Breast epithelium (tissue), 4 donors: ENCODE measurements around the gene ABHD6. TPM values are rescaled to one million over a fixed set of nuclear protein-coding genes. Genes with fewer than 3 reads are reported as not detected.
A peak's percentile ranks its signal among the peaks of the same experiment; 100 is the strongest.
"Not testable (repeated sequence)": the region's sequence is repeated elsewhere in the genome, so short reads cannot be mapped to it uniquely, and the experiment has no call there.

Experiments used
- DNase-seq, 2 donors: peaks; one replicate each; pipeline ENCODE4 v3.0.0-alpha.2; 2019; ENCODE audit warnings: low spot score in 2 of 2
- H3K27ac ChIP-seq, 2 donors: fragments of 200-600 bp; sonication (generic) in 1 of 2; one replicate each; pipeline ENCODE4 v1.5.1; 2016 to 2019; ENCODE audit warnings: mild to moderate bottlenecking in 1 of 2
- H3K27me3 ChIP-seq, 2 donors: fragments of 200-600 bp; sonication (generic) in 1 of 2; one replicate each; pipeline versions ENCODE4 v1.5.1 to v1.6.0; 2017 to 2019; ENCODE audit warnings: control low read depth in 1 of 2, mild to moderate bottlenecking in 1 of 2
- H3K36me3 ChIP-seq: fragments of 200-600 bp; one replicate; pipeline ENCODE4 v1.5.1; 2019
- H3K4me1 ChIP-seq, 2 donors: fragments of 200-600 bp; sonication (generic); one replicate each; pipeline ENCODE4 v1.5.1; 2016 to 2019; ENCODE audit warnings: control low read depth in 1 of 2
- H3K4me3 ChIP-seq, 3 donors: fragments of 200-600 bp; sonication (generic); 1 replicate in 2 of 3; 2 replicates in 1 of 3; pipeline ENCODE4 v1.5.1; 2016 to 2019; ENCODE audit warnings: mild to moderate bottlenecking in 3 of 3, moderate library complexity in 2 of 3
- H3K9me3 ChIP-seq, 2 donors: fragments of 200-600 bp; sonication (generic) in 1 of 2; one replicate each; pipeline ENCODE4 v1.5.1; 2016 to 2019; ENCODE audit warnings: control low read depth in 1 of 2
- CTCF ChIP-seq, 3 donors: fragments of 450-650 bp; IDR thresholded peaks; one replicate each; pipeline ENCODE4 v1.5.1; 2016 to 2017; ENCODE audit warnings: antibody characterized with exemption in 3 of 3, mild to moderate bottlenecking in 3 of 3, moderate library complexity in 3 of 3
- POLR2A ChIP-seq: fragments of 450-650 bp; IDR thresholded peaks from one replicate; pipeline ENCODE4 v1.6.1; 2016; ENCODE audit warnings: antibody characterized with exemption, mild to moderate bottlenecking, moderate library complexity
- POLR2AphosphoS5 ChIP-seq, 3 donors: sonication (generic); formaldehyde crosslinking; IDR thresholded peaks; one replicate each; pipeline ENCODE4 v1.6.1; 2017; ENCODE audit warnings: antibody characterized with exemption in 3 of 3
- intact Hi-C: fragments of 100-400 bp; cut with DNase I; formaldehyde crosslinking; loops from one replicate; pipeline ENCODE4 v1.15.1; 2023; ENCODE audit warnings: low total_unique reads
- total RNA-seq, 3 donors: library from RNA; depleted of rRNA; stranded (reverse); fragments of >200 nt; gene quantifications; one replicate each; pipeline ENCODE4 v1.1.0, GENCODE V29; 2016

The ABHD6 gene
- total RNA-seq, 3 donors from 2014 or later, result 10.2 to 22.2 (median 13.4) TPM

GRCh38 chr3:58237941-58238681 is 519 bp downstream of the ABHD6 start:
- intact Hi-C loops, result no loop called here
- Histone ChIP-seq H3K27ac (peak overlapping the region; percentile 65 to 82), H3K4me3 (peak overlapping the region; percentile 85 to 87 (median 86)), H3K9me3 (no peaks in the 10 kb centered on the region), H3K27me3 (no peaks in the 10 kb centered on the region), H3K36me3 (no peaks in the 10 kb centered on the region), H3K4me1 (peaks cover 0 to 4% of the 10 kb centered on the region in 2 donors)
- no peak for TF ChIP-seq CTCF (IDR thresholded peaks at IDR 0.05)
- peak in 1 of 3 donors; percentile 17 for TF ChIP-seq POLR2AphosphoS5 (IDR thresholded peaks at IDR 0.05)
- DNase-seq, result peak in 1 of 2 donors; percentile 57

- intact Hi-C loops, result no loop called here
- Histone ChIP-seq H3K36me3 (no peaks in the 10 kb centered on the region), H3K27ac (no peak overlapping the region), H3K9me3 (no peaks in the 10 kb centered on the region), H3K4me3 (peak overlapping the region; percentile 85 to 87 (median 86)), H3K4me1 (peaks cover 0 to 4% of the 10 kb centered on the region in 2 donors), H3K27me3 (no peaks in the 10 kb centered on the region)
- TF ChIP-seq CTCF (IDR thresholded peaks at IDR 0.05) (no peak), POLR2AphosphoS5 (IDR thresholded peaks at IDR 0.05) (no peak), POLR2A (no peak)
- DNase-seq, result no peak
Observed at GRCh38 chr3:58238830-58239229, 1.2 kb downstream of the ABHD6 start.

- Histone ChIP-seq H3K4me3 (no peak overlapping the region), H3K4me1 (peaks cover 0 to 4% of the 10 kb centered on the region in 2 donors), H3K9me3 (no peaks in the 10 kb centered on the region), H3K36me3 (no peaks in the 10 kb centered on the region), H3K27ac (no peak overlapping the region), H3K27me3 (no peaks in the 10 kb centered on the region)
- no peak for DNase-seq
- TF ChIP-seq POLR2AphosphoS5 (IDR thresholded peaks at IDR 0.05), result no peak
- TF ChIP-seq CTCF (IDR thresholded peaks at IDR 0.05), result no peak
- TF ChIP-seq POLR2A, result no peak
- intact Hi-C loops, result no loop called here
Observed at GRCh38 chr3:58241306-58242044, 3.9 kb downstream of the ABHD6 start.

GRCh38 chr3:58242340-58242739 is 4.7 kb downstream of the ABHD6 start:
- Histone ChIP-seq H3K27me3 (no peaks in the 10 kb centered on the region), H3K4me1 (peaks cover 0 to 4% of the 10 kb centered on the region in 2 donors), H3K4me3 (no peak overlapping the region), H3K9me3 (no peaks in the 10 kb centered on the region), H3K27ac (no peak overlapping the region), H3K36me3 (no peaks in the 10 kb centered on the region)
- no peak for DNase-seq
- TF ChIP-seq POLR2AphosphoS5 (IDR thresholded peaks at IDR 0.05) (no peak), POLR2A (no peak), CTCF (IDR thresholded peaks at IDR 0.05) (no peak)
- intact Hi-C loops, result no loop called here

- H3K9me3 ChIP-seq, H3K4me1 ChIP-seq, H3K27ac ChIP-seq, intact Hi-C loops, H3K36me3 ChIP-seq, H3K4me3 ChIP-seq, H3K27me3 ChIP-seq, DNase-seq: not testable (repeated sequence)
Observed at GRCh38 chr3:58242860-58243259, 5.3 kb downstream of the ABHD6 start.
